Measurements from ENCODE around the gene PSIP1. TPM values are rescaled to one million over a fixed set of nuclear protein-coding genes. Genes with fewer than 3 reads are reported as not detected.

Gene PSIP1
- polyA plus RNA-seq = 10 to 100 TPM; 14.4 to 15.0 TPM

DNA sequence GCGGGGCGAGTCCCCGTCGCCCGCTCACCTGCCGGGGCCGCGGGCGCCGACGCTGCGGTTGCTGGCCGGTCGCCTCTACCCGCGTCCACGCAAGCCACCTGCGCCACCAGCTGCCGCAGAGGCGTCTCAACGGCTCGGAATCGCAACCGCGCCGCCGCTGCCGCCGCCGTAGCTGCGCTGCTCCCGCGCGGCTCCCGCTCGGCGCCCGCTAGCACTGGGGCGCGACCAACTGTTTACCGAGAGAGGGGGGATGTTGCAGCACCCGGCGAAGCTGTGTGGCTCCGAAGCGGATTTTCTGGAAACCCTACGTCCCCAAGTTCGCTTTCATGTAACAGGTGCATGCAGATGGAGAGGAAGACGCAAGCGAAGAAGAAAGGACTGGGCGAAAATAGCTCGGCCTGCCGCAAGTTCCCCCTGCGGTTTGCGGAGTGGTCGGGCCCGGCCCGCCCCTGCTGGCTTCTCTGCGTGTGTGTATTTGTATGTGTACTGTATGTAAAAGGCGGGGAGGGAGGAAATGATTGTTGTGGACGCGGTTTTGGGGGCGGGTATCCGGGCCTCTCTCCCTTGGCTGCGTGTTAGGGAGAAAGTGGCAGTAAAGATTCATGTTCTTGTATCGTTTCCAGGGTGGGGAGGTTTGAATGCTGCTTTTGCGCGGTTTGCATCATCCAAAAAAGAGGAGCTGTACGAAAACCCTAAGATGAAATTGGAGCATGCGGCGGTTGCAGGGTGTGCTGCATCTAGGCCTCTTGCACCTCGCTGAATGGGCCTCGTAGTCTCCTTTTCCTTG, at the start of gene PSIP1:
PSIP1 (minus strand) TSS at position 182 of the 787 bp plus-strand sequence. CDS start 782 bp downstream, outside the sequence.
- Histone ChIP-seq H3K4me1 (ENCODE audit: control insufficient read depth in 2 of 2, insufficient read depth in 2 of 2, low read length in 1 of 2) (no peaks in the 10 kb centered on the region), H3K4me3 (ENCODE audit: low read depth in 1 of 2, low read length in 2 of 2) (peak within 1 kb of the TSS; percentile 86 to 94), H3K27ac (ENCODE audit: low read depth in 2 of 2, low read length in 1 of 2) (peak within 1 kb of the TSS; percentile 83 to 91), H3K36me3 (ENCODE audit: control insufficient read depth in 2 of 2, insufficient read depth in 2 of 2, low read length in 1 of 2) (no peaks in the 10 kb centered on the region), H3K9me3 (ENCODE audit: control insufficient read depth in 2 of 2, insufficient read depth in 1 of 2, low read depth in 1 of 2, low read length in 1 of 2) (no peaks in the 10 kb centered on the region), H3K27me3 (ENCODE audit: control insufficient read depth in 1 of 2, insufficient read depth in 2 of 2, low read length in 2 of 2) (no peaks in the 10 kb centered on the region)
- 0 to 1% methylated on average over 58 to 72 of the region's 72 CpGs for WGBS, 2 donors

DNA sequence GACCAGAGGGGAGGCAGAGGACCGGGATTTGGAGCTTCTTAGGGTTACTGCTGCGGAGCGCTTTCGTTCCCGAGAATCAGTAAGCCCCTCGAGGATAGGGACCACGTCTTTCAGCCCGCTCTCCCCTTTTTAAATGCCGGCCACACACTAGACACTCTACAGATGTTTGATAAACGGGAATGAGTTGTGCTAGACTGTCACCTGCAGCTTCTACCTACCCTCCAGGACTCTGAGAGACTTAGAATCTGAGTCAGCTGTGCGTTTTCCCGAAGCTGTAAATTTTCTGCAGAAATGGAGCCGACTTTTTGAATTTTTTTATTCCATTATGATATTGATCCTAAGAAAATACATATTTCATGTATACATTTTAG, 42.7 kb upstream of the PSIP1 start:
- WGBS, 2 donors = 1% methylated on average over 13 of the region's 13 CpGs
- Histone ChIP-seq H3K4me1 (ENCODE audit: control insufficient read depth in 2 of 2, insufficient read depth in 2 of 2, low read length in 1 of 2) (no peaks in the 10 kb centered on the region), H3K27me3 (ENCODE audit: control insufficient read depth in 1 of 2, insufficient read depth in 2 of 2, low read length in 2 of 2) (no peaks in the 10 kb centered on the region), H3K9me3 (ENCODE audit: control insufficient read depth in 2 of 2, insufficient read depth in 1 of 2, low read depth in 1 of 2, low read length in 1 of 2) (no peaks in the 10 kb centered on the region), H3K27ac (ENCODE audit: low read depth in 2 of 2, low read length in 1 of 2) (peak overlapping the region; percentile 87 to 95), H3K36me3 (ENCODE audit: control insufficient read depth in 2 of 2, insufficient read depth in 2 of 2, low read length in 1 of 2) (no peaks in the 10 kb centered on the region), H3K4me3 (ENCODE audit: low read depth in 1 of 2, low read length in 2 of 2) (peak overlapping the region; percentile 72)

DNA sequence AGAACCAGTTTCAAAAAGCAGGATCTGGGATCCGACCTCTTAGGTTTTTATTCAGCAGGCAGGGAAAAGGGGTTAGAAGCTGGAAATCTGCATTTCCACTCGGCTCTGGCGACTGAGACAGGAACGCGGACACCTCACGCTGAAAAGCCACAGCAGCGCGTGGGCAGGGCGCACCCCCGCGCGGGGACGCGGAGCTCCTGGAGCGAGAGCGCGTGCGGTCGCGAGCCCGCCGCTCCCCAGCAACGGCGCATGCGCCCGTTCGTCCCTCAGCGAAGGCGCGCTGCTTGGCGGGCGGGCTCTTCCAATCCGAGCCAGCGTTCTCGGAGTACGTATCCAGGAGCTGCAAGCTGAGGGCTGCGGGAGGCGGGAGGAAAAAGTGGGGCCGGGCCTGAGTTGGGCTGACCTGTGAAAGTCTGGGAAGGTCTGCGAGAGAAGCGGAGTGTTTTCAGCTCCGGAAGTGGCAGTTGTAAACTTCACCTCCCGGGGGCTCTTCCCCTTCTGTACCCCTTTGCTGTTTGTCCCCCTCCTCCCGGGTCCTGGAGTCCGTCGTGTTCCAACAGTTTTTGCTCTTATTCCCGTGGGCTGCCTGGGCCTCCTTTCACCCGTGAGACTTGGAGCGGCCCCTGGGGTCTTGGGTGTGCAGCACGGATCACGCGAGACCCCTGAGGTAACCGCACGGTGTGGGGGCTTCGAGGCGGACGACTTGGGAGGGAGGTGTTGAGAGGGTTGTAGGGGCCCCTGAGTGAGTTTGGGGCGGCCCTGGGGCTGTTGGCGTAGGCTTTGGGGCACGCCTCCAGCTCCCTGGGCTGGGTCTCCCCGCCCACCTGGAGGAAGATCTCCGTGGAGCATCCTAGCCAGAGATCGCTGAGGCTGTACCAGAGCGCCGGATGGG, 42.1 kb upstream of the PSIP1 start, which contains the start of gene CCDC171:
CCDC171 (plus strand) TSS at position 408 of the 892 bp plus-strand sequence. CDS start 11,046 bp downstream, outside the sequence.
- WGBS, 2 donors = 0 to 1% methylated on average over 65 of the region's 65 CpGs
- no peaks in the 10 kb centered on the region for H3K9me3 ChIP-seq (ENCODE audit: control insufficient read depth in 2 of 2, insufficient read depth in 1 of 2, low read depth in 1 of 2, low read length in 1 of 2)
- peak within 1 kb of the TSS; percentile 72 for H3K4me3 ChIP-seq (ENCODE audit: low read depth in 1 of 2, low read length in 2 of 2)
- peak within 1 kb of the TSS; percentile 87 to 95 for H3K27ac ChIP-seq (ENCODE audit: low read depth in 2 of 2, low read length in 1 of 2)
- H3K36me3 ChIP-seq (ENCODE audit: control insufficient read depth in 2 of 2, insufficient read depth in 2 of 2, low read length in 1 of 2) = no peaks in the 10 kb centered on the region
- H3K27me3 ChIP-seq (ENCODE audit: control insufficient read depth in 1 of 2, insufficient read depth in 2 of 2, low read length in 2 of 2) = no peaks in the 10 kb centered on the region
- H3K4me1 ChIP-seq (ENCODE audit: control insufficient read depth in 2 of 2, insufficient read depth in 2 of 2, low read length in 1 of 2) = no peaks in the 10 kb centered on the region

DNA sequence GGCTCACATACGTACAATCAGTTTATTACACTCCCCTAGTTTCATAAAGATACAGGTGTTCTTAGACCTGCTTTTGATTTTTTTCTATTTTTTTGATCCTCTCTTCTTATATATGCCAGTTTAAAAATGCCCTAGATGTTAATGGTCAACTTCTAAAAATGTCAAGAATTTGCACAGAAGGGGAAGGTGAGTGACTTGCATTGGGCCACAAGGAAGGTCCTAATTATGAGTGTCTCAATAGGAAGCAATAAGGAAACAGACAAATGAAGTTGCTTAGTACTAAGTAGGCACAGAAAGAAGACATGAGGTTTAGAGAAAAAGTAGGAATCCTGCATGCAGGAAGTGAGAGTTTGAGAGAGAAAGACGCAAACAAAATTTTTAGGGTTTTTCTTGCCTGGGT, 38.8 kb upstream of the PSIP1 start:
- no peaks in the 10 kb centered on the region for H3K4me1 ChIP-seq (ENCODE audit: control insufficient read depth in 2 of 2, insufficient read depth in 2 of 2, low read length in 1 of 2)
- H3K4me3 ChIP-seq (ENCODE audit: low read depth in 1 of 2, low read length in 2 of 2) = no peak overlapping the region
- WGBS, 2 donors = 91 to 96% methylated on average over 2 of the region's 2 CpGs
- no peaks in the 10 kb centered on the region for H3K9me3 ChIP-seq (ENCODE audit: control insufficient read depth in 2 of 2, insufficient read depth in 1 of 2, low read depth in 1 of 2, low read length in 1 of 2)
- H3K36me3 ChIP-seq (ENCODE audit: control insufficient read depth in 2 of 2, insufficient read depth in 2 of 2, low read length in 1 of 2) = no peaks in the 10 kb centered on the region
- no peak overlapping the region for H3K27ac ChIP-seq (ENCODE audit: low read depth in 2 of 2, low read length in 1 of 2)
- H3K27me3 ChIP-seq (ENCODE audit: control insufficient read depth in 1 of 2, insufficient read depth in 2 of 2, low read length in 2 of 2) = no peaks in the 10 kb centered on the region

DNA sequence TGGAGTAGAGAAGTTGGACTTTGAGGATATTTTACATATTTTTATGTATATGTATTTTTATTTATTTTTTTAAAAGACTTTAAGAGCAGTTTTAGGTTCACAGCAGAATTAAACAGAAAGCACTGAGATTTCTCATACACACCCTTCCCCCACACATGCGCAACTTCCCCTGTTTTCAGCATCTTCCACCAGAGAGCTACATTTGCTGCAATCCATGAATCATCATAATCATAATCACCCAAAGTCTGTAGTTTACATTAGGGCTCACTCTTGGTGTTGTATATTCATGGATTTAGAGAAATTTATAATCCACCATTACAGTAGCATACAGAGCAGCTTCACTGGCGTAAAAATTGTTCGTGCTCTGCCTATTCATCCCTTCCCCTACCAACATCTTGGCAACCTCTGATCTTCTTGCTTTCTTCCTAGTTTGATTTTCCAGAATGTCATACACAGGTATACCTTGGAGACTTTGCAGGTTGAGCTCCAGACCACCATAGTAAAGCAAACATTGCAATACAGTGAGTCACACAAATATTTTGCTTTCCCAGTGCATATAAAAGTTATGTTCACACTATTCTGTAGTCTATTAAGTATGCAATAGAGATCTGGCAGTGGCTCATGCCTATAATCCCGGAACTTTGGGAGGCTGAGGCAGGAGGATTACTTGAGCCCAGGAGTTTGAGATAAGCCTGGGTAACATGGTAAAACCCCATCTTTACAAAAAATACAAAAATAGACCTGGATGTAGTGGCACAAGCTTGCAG, 32.5 kb upstream of the PSIP1 start:
- 76 to 83% methylated on average over 4 of the region's 4 CpGs for WGBS, 2 donors

DNA sequence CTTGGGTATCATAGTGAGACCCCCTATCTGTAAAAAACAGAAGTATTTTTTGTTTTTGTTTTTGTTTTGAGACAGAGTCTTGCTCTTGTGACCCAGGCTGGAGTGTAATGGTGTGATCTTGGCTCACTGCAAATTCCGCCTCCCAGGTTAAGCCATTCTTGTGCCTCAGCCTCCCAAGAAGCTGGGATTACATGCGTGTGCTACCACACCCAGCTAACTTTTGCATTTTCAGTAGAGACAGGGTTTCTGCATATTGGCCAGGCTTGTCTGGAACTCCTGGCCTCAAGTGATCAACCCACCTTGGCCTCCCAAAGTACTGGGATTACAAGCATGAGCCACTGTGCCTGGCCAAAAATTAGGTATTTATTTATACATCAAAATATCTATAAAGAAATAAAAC, 31.9 kb upstream of the PSIP1 start:
- no peak overlapping the region for H3K4me3 ChIP-seq (ENCODE audit: low read depth in 1 of 2, low read length in 2 of 2)
- H3K4me1 ChIP-seq (ENCODE audit: control insufficient read depth in 2 of 2, insufficient read depth in 2 of 2, low read length in 1 of 2) = no peaks in the 10 kb centered on the region
- H3K27ac ChIP-seq (ENCODE audit: low read depth in 2 of 2, low read length in 1 of 2) = no peak overlapping the region
- H3K9me3 ChIP-seq (ENCODE audit: control insufficient read depth in 2 of 2, insufficient read depth in 1 of 2, low read depth in 1 of 2, low read length in 1 of 2) = no peaks in the 10 kb centered on the region
- WGBS, 2 donors = 93 to 96% methylated on average over 2 of the region's 2 CpGs
- H3K27me3 ChIP-seq (ENCODE audit: control insufficient read depth in 1 of 2, insufficient read depth in 2 of 2, low read length in 2 of 2) = no peaks in the 10 kb centered on the region
- H3K36me3 ChIP-seq (ENCODE audit: control insufficient read depth in 2 of 2, insufficient read depth in 2 of 2, low read length in 1 of 2) = no peaks in the 10 kb centered on the region

More for the DNA sequence above, 32.5 kb upstream of the PSIP1 start:
- Histone ChIP-seq H3K36me3 (ENCODE audit: control insufficient read depth in 2 of 2, insufficient read depth in 2 of 2, low read length in 1 of 2) (no peaks in the 10 kb centered on the region), H3K27me3 (ENCODE audit: control insufficient read depth in 1 of 2, insufficient read depth in 2 of 2, low read length in 2 of 2) (no peaks in the 10 kb centered on the region), H3K27ac (ENCODE audit: low read depth in 2 of 2, low read length in 1 of 2) (no peak overlapping the region), H3K9me3 (ENCODE audit: control insufficient read depth in 2 of 2, insufficient read depth in 1 of 2, low read depth in 1 of 2, low read length in 1 of 2) (no peaks in the 10 kb centered on the region), H3K4me3 (ENCODE audit: low read depth in 1 of 2, low read length in 2 of 2) (no peak overlapping the region), H3K4me1 (ENCODE audit: control insufficient read depth in 2 of 2, insufficient read depth in 2 of 2, low read length in 1 of 2) (no peaks in the 10 kb centered on the region)

DNA sequence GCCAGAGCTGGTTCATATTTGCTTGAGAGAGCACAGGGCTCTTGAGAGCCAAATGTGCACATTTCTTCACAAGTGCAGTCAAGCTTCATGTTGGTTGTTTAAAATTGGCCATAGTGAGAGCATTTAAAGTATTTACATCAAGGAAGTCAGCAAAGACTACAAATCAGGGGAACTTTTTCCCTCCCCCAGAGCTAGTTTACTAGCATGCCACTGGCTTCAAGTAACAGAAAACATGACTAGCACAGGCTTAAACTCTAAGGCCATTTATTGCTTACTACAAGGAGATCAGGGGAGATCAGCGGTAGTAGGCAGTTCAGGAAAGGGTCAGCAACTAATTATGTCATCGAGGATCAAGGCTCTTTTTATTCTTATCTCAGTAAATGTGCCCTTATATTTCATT, 31.1 kb upstream of the PSIP1 start:
- Histone ChIP-seq H3K36me3 (ENCODE audit: control insufficient read depth in 2 of 2, insufficient read depth in 2 of 2, low read length in 1 of 2) (no peaks in the 10 kb centered on the region), H3K27me3 (ENCODE audit: control insufficient read depth in 1 of 2, insufficient read depth in 2 of 2, low read length in 2 of 2) (no peaks in the 10 kb centered on the region), H3K4me3 (ENCODE audit: low read depth in 1 of 2, low read length in 2 of 2) (no peak overlapping the region), H3K9me3 (ENCODE audit: control insufficient read depth in 2 of 2, insufficient read depth in 1 of 2, low read depth in 1 of 2, low read length in 1 of 2) (no peaks in the 10 kb centered on the region), H3K4me1 (ENCODE audit: control insufficient read depth in 2 of 2, insufficient read depth in 2 of 2, low read length in 1 of 2) (no peaks in the 10 kb centered on the region), H3K27ac (ENCODE audit: low read depth in 2 of 2, low read length in 1 of 2) (no peak overlapping the region)
- WGBS, 2 donors = 44 to 48% methylated on average over 2 of the region's 2 CpGs

DNA sequence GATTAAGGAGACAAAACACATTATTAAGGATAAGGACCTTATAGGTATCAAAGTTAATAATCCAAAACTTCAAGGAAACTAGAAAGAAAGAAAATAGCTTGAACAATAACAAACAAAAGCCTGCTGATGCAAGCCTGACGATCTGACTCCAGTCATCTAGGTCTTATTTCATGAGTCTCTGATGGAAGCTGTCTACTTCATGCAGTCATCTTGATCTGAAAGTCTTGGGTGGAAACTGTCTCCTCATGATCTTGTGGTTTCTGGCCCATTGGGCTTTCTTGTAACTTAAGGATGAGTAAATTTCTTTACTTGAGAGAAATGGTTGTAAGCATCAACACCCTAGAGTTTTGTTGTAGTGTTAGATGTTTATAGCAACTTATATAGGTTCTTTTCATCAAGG, 20.6 kb upstream of the PSIP1 start:
- Histone ChIP-seq H3K36me3 (ENCODE audit: control insufficient read depth in 2 of 2, insufficient read depth in 2 of 2, low read length in 1 of 2) (no peaks in the 10 kb centered on the region), H3K27me3 (ENCODE audit: control insufficient read depth in 1 of 2, insufficient read depth in 2 of 2, low read length in 2 of 2) (no peaks in the 10 kb centered on the region), H3K4me1 (ENCODE audit: control insufficient read depth in 2 of 2, insufficient read depth in 2 of 2, low read length in 1 of 2) (no peaks in the 10 kb centered on the region), H3K9me3 (ENCODE audit: control insufficient read depth in 2 of 2, insufficient read depth in 1 of 2, low read depth in 1 of 2, low read length in 1 of 2) (no peaks in the 10 kb centered on the region), H3K27ac (ENCODE audit: low read depth in 2 of 2, low read length in 1 of 2) (no peak overlapping the region), H3K4me3 (ENCODE audit: low read depth in 1 of 2, low read length in 2 of 2) (no peak overlapping the region)
- WGBS, 2 donors = 25 to 26% methylated on average over 1 of the region's 1 CpG

Data from esophagus (tissue), 2 donors.